Daoy (cell line): ENCODE results near the gene FLRT2. TPM values are rescaled to one million over a fixed set of nuclear protein-coding genes. Genes with fewer than 3 reads are reported as not detected.

Source experiments
- DNase-seq: peaks from one replicate; pipeline ENCODE4 v3.0.0-alpha.2; 2015; ENCODE audit warnings: low read depth
- total RNA-seq: library from RNA; depleted of rRNA; stranded (reverse); fragments of >200 nt; shearing (Covaris generic); gene quantifications from 2 replicates; pipeline ENCODE4 v1.2.3, GENCODE V29; 2014

FLRT2 gene
- total RNA-seq, 1 experiment from 2014 or later: 0.86 TPM

GRCh38 chr14:85596562-85596961 lies 66.6 kb downstream of the FLRT2 start:
- no peak for DNase-seq

- DNase-seq: no peak
Observed at GRCh38 chr14:85597701-85598100, 67.8 kb downstream of the FLRT2 start.

GRCh38 chr14:85599939-85600338 lies 70.0 kb downstream of the FLRT2 start:
- no peak for DNase-seq

GRCh38 chr14:85601246-85601645 lies 71.3 kb downstream of the FLRT2 start:
- DNase-seq: no peak

- no peak for DNase-seq
Observed at GRCh38 chr14:85601690-85602089, 71.7 kb downstream of the FLRT2 start.

GRCh38 chr14:85602345-85602744 lies 72.4 kb downstream of the FLRT2 start:
- DNase-seq: no peak

- no peak for DNase-seq
Observed at GRCh38 chr14:85604021-85604420, 74.1 kb downstream of the FLRT2 start.

GRCh38 chr14:85604714-85605113 lies 74.8 kb downstream of the FLRT2 start:
- no peak for DNase-seq

GRCh38 chr14:85607651-85608081 lies 77.7 kb downstream of the FLRT2 start:
- peak; percentile 61 for DNase-seq

GRCh38 chr14:85613496-85613895 lies 83.6 kb downstream of the FLRT2 start:
- no peak for DNase-seq

GRCh38 chr14:85616386-85616885 lies 86.5 kb downstream of the FLRT2 start:
- no peak for DNase-seq

- no peak for DNase-seq
Observed at GRCh38 chr14:85616886-85617285, 86.9 kb downstream of the FLRT2 start.

GRCh38 chr14:85617791-85618190 lies 87.8 kb downstream of the FLRT2 start:
- no peak for DNase-seq

- no peak for DNase-seq
Observed at GRCh38 chr14:85618390-85618789, 88.4 kb downstream of the FLRT2 start.

GRCh38 chr14:85618978-85619377 lies 89.0 kb downstream of the FLRT2 start:
- no peak for DNase-seq

GRCh38 chr14:85619851-85620250 lies 89.9 kb downstream of the FLRT2 start:
- peak; percentile 7 for DNase-seq

GRCh38 chr14:85620947-85621346 lies 91.0 kb downstream of the FLRT2 start:
- no peak for DNase-seq

GRCh38 chr14:85622106-85622505 lies 92.2 kb downstream of the FLRT2 start:
- no peak for DNase-seq

GRCh38 chr14:85622986-85623685 lies 93.2 kb downstream of the FLRT2 start:
- no peak for DNase-seq

GRCh38 chr14:85625925-85626585 lies 96.1 kb downstream of the FLRT2 start:
- no peak for DNase-seq

GRCh38 chr14:85634205-85634604 lies 104.3 kb downstream of the FLRT2 start:
- no peak for DNase-seq

- DNase-seq: no peak
Observed at GRCh38 chr14:85644211-85644610, 114.3 kb downstream of the FLRT2 start.

- DNase-seq: no peak
Observed at GRCh38 chr14:85653029-85653428, 123.1 kb downstream of the FLRT2 start.
